Activated naive CD4-positive, alpha-beta T cell treated with anti-CD3 and anti-CD28 coated beads, Interleukin-2, amount 50 U/mL, for 24 hours (primary cell): ENCODE data around the gene SPOCK1.

Source experiments
- H3K27ac Mint-ChIP-seq: one replicate; pipeline ENCODE4 v1.8.0; 2021; ENCODE audit warnings: mild to moderate bottlenecking, mixed read lengths
- H3K27me3 Mint-ChIP-seq: one replicate; pipeline ENCODE4 v1.8.0; 2021; ENCODE audit warnings: mixed read lengths
- H3K36me3 Mint-ChIP-seq: one replicate; pipeline ENCODE4 v1.8.0; 2021; ENCODE audit warnings: mixed read lengths
- H3K4me1 Mint-ChIP-seq: one replicate; pipeline ENCODE4 v1.8.0; 2021; ENCODE audit warnings: mixed read lengths
- H3K4me3 Mint-ChIP-seq: one replicate; pipeline ENCODE4 v1.8.0; 2021; ENCODE audit warnings: mild to moderate bottlenecking, mixed read lengths
- H3K9me3 Mint-ChIP-seq: one replicate; pipeline ENCODE4 v1.8.0; 2021; ENCODE audit warnings: mixed read lengths

Gene SPOCK1

GRCh38 chr5:137374110-137374714 is 124.9 kb downstream of the SPOCK1 start:
- Mint-ChIP-seq H3K9me3 (no peaks in the 10 kb centered on the region), H3K27me3 (no peaks in the 10 kb centered on the region), H3K36me3 (no peaks in the 10 kb centered on the region), H3K4me3 (no peak overlapping the region), H3K27ac (no peak overlapping the region), H3K4me1 (no peaks in the 10 kb centered on the region)

GRCh38 chr5:137372773-137373160 is 126.4 kb downstream of the SPOCK1 start:
- H3K4me3 Mint-ChIP-seq = no peak overlapping the region
- H3K27me3 Mint-ChIP-seq = no peaks in the 10 kb centered on the region
- H3K27ac Mint-ChIP-seq = no peak overlapping the region
- no peaks in the 10 kb centered on the region for H3K9me3 Mint-ChIP-seq
- no peaks in the 10 kb centered on the region for H3K4me1 Mint-ChIP-seq
- H3K36me3 Mint-ChIP-seq = no peaks in the 10 kb centered on the region

GRCh38 chr5:137372016-137372772 is 126.9 kb downstream of the SPOCK1 start:
- Mint-ChIP-seq H3K36me3 (no peaks in the 10 kb centered on the region), H3K27me3 (no peaks in the 10 kb centered on the region), H3K4me1 (no peaks in the 10 kb centered on the region), H3K9me3 (no peaks in the 10 kb centered on the region), H3K27ac (no peak overlapping the region), H3K4me3 (no peak overlapping the region)

GRCh38 chr5:137370096-137371071 is 128.7 kb downstream of the SPOCK1 start:
- no peaks in the 10 kb centered on the region for H3K9me3 Mint-ChIP-seq
- H3K4me3 Mint-ChIP-seq = no peak overlapping the region
- no peak overlapping the region for H3K27ac Mint-ChIP-seq
- no peaks in the 10 kb centered on the region for H3K4me1 Mint-ChIP-seq
- no peaks in the 10 kb centered on the region for H3K36me3 Mint-ChIP-seq
- H3K27me3 Mint-ChIP-seq = no peaks in the 10 kb centered on the region

- H3K27ac Mint-ChIP-seq = no peak overlapping the region
- H3K9me3 Mint-ChIP-seq = no peaks in the 10 kb centered on the region
- no peaks in the 10 kb centered on the region for H3K36me3 Mint-ChIP-seq
- no peaks in the 10 kb centered on the region for H3K4me1 Mint-ChIP-seq
- H3K27me3 Mint-ChIP-seq = no peaks in the 10 kb centered on the region
- no peak overlapping the region for H3K4me3 Mint-ChIP-seq
These were observed 130.5 kb downstream of the SPOCK1 start for GRCh38 chr5:137368651-137369050.

GRCh38 chr5:137367951-137368350 is 131.2 kb downstream of the SPOCK1 start:
- no peaks in the 10 kb centered on the region for H3K9me3 Mint-ChIP-seq
- H3K4me1 Mint-ChIP-seq = no peaks in the 10 kb centered on the region
- H3K27me3 Mint-ChIP-seq = no peaks in the 10 kb centered on the region

GRCh38 chr5:137366526-137366925 is 132.6 kb downstream of the SPOCK1 start:
- Mint-ChIP-seq H3K9me3 (no peaks in the 10 kb centered on the region), H3K4me3 (no peak overlapping the region), H3K4me1 (no peaks in the 10 kb centered on the region), H3K27ac (no peak overlapping the region), H3K27me3 (no peaks in the 10 kb centered on the region), H3K36me3 (no peaks in the 10 kb centered on the region)

More at GRCh38 chr5:137367951-137368350, 131.2 kb downstream of the SPOCK1 start:
- Mint-ChIP-seq H3K36me3 (no peaks in the 10 kb centered on the region), H3K27ac (no peak overlapping the region), H3K4me3 (no peak overlapping the region)

- Mint-ChIP-seq H3K9me3 (no peaks in the 10 kb centered on the region), H3K36me3 (no peaks in the 10 kb centered on the region), H3K27ac (no peak overlapping the region), H3K4me1 (no peaks in the 10 kb centered on the region), H3K27me3 (peaks cover 2% of the 10 kb centered on the region), H3K4me3 (no peak overlapping the region)
These were observed 133.8 kb downstream of the SPOCK1 start for GRCh38 chr5:137365126-137365865.

GRCh38 chr5:137361280-137361679 is 137.8 kb downstream of the SPOCK1 start:
- peaks cover 7% of the 10 kb centered on the region for H3K27me3 Mint-ChIP-seq
- no peak overlapping the region for H3K27ac Mint-ChIP-seq
- no peak overlapping the region for H3K4me3 Mint-ChIP-seq
- no peaks in the 10 kb centered on the region for H3K36me3 Mint-ChIP-seq
- no peaks in the 10 kb centered on the region for H3K4me1 Mint-ChIP-seq
- H3K9me3 Mint-ChIP-seq = no peaks in the 10 kb centered on the region

GRCh38 chr5:137360607-137361006 is 138.5 kb downstream of the SPOCK1 start:
- H3K27ac Mint-ChIP-seq = no peak overlapping the region
- no peaks in the 10 kb centered on the region for H3K9me3 Mint-ChIP-seq
- no peaks in the 10 kb centered on the region for H3K36me3 Mint-ChIP-seq
- H3K4me3 Mint-ChIP-seq = no peak overlapping the region
- H3K4me1 Mint-ChIP-seq = no peaks in the 10 kb centered on the region
- H3K27me3 Mint-ChIP-seq = peaks cover 7% of the 10 kb centered on the region

GRCh38 chr5:137359941-137360340 is 139.2 kb downstream of the SPOCK1 start:
- Mint-ChIP-seq H3K36me3 (no peaks in the 10 kb centered on the region), H3K27me3 (peaks cover 7% of the 10 kb centered on the region), H3K9me3 (no peaks in the 10 kb centered on the region), H3K4me1 (no peaks in the 10 kb centered on the region), H3K27ac (no peak overlapping the region), H3K4me3 (no peak overlapping the region)

- Mint-ChIP-seq H3K27me3 (peaks cover 7% of the 10 kb centered on the region), H3K4me1 (no peaks in the 10 kb centered on the region), H3K27ac (no peak overlapping the region), H3K36me3 (no peaks in the 10 kb centered on the region), H3K9me3 (no peaks in the 10 kb centered on the region), H3K4me3 (no peak overlapping the region)
These were observed 141.7 kb downstream of the SPOCK1 start for GRCh38 chr5:137357436-137357835.

GRCh38 chr5:137356127-137356526 is 143.0 kb downstream of the SPOCK1 start:
- Mint-ChIP-seq H3K36me3 (no peaks in the 10 kb centered on the region), H3K27me3 (peaks cover 5% of the 10 kb centered on the region), H3K27ac (no peak overlapping the region), H3K9me3 (no peaks in the 10 kb centered on the region), H3K4me1 (no peaks in the 10 kb centered on the region), H3K4me3 (no peak overlapping the region)

GRCh38 chr5:137355708-137356107 is 143.4 kb downstream of the SPOCK1 start:
- H3K27ac Mint-ChIP-seq = no peak overlapping the region
- H3K36me3 Mint-ChIP-seq = no peaks in the 10 kb centered on the region

GRCh38 chr5:137352095-137352494 is 147.0 kb downstream of the SPOCK1 start:
- Mint-ChIP-seq H3K4me1 (no peaks in the 10 kb centered on the region), H3K36me3 (no peaks in the 10 kb centered on the region), H3K27me3 (peaks cover 2% of the 10 kb centered on the region), H3K4me3 (no peak overlapping the region), H3K27ac (no peak overlapping the region), H3K9me3 (no peaks in the 10 kb centered on the region)

More at GRCh38 chr5:137355708-137356107, 143.4 kb downstream of the SPOCK1 start:
- Mint-ChIP-seq H3K27me3 (peaks cover 4% of the 10 kb centered on the region), H3K4me3 (no peak overlapping the region), H3K4me1 (no peaks in the 10 kb centered on the region), H3K9me3 (no peaks in the 10 kb centered on the region)
